ENCODE measurements around the gene VPS9D1.

DNA sequence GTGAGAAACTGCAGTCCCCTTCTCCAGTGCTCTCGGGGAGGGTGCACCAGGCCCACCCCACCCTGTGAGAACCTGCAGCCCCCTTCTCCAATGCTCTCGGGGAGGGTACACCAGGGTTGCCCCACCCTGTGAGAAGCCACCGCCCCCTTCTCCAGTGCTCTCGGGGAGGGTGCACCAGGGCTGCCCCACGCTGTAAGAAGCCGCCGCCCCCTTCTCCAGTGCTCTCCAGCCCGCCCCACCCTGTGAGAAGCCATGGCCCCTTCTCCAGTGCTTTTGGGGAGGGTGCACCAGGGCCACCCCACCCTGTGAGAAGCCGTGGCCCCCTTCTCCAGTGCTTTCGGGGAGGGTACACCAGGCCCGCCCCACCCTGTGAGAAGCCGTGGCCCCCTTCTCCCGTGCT lies 50.9 kb downstream of the VPS9D1 start:
- TF ChIP-seq, protein P1, sequence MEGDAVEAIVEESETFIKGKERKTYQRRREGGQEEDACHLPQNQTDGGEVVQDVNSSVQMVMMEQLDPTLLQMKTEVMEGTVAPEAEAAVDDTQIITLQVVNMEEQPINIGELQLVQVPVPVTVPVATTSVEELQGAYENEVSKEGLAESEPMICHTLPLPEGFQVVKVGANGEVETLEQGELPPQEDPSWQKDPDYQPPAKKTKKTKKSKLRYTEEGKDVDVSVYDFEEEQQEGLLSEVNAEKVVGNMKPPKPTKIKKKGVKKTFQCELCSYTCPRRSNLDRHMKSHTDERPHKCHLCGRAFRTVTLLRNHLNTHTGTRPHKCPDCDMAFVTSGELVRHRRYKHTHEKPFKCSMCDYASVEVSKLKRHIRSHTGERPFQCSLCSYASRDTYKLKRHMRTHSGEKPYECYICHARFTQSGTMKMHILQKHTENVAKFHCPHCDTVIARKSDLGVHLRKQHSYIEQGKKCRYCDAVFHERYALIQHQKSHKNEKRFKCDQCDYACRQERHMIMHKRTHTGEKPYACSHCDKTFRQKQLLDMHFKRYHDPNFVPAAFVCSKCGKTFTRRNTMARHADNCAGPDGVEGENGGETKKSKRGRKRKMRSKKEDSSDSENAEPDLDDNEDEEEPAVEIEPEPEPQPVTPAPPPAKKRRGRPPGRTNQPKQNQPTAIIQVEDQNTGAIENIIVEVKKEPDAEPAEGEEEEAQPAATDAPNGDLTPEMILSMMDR (IDR thresholded peaks at IDR 0.05): no peak
- no peak for TF ChIP-seq POLR2A (IDR thresholded peaks at IDR 0.05)

Measured in tibial nerve (tissue), 3 donors.